ENCODE measurements around the gene HTR4.

HTR4 gene

GRCh38 chr5:148443998-148444397 lies 210.3 kb downstream of the HTR4 start:
- no peak overlapping the region for H3K4me3 ChIP-seq (ENCODE audit: low read length)
- H3K9me3 ChIP-seq (ENCODE audit: insufficient read depth, low read depth, low read length): no peaks in the 10 kb centered on the region
- peaks cover 40% of the 10 kb centered on the region for H3K36me3 ChIP-seq (ENCODE audit: insufficient read depth, low read depth, low read length)
- no peaks in the 10 kb centered on the region for H3K27me3 ChIP-seq (ENCODE audit: insufficient read depth, low read length)
- no peak overlapping the region for H3K27ac ChIP-seq (ENCODE audit: low read length)
- no peak overlapping the region for H3K9ac ChIP-seq (ENCODE audit: low read depth, low read length)
- peaks cover 7% of the 10 kb centered on the region; the same call in 1 of the 2 replicates for H3K4me1 ChIP-seq (ENCODE audit: insufficient read depth, low read length)

GRCh38 chr5:148443241-148443640 lies 211.1 kb downstream of the HTR4 start:
- Histone ChIP-seq H3K27me3 (ENCODE audit: insufficient read depth, low read length) (no peaks in the 10 kb centered on the region), H3K4me1 (ENCODE audit: insufficient read depth, low read length) (peaks cover 7% of the 10 kb centered on the region; the same call in 1 of the 2 replicates), H3K27ac (ENCODE audit: low read length) (no peak overlapping the region), H3K36me3 (ENCODE audit: insufficient read depth, low read depth, low read length) (peaks cover 48% of the 10 kb centered on the region), H3K9ac (ENCODE audit: low read depth, low read length) (no peak overlapping the region), H3K4me3 (ENCODE audit: low read length) (no peak overlapping the region), H3K9me3 (ENCODE audit: insufficient read depth, low read depth, low read length) (no peaks in the 10 kb centered on the region)

- H3K9ac ChIP-seq (ENCODE audit: low read depth, low read length): no peak overlapping the region
- peaks cover 81% of the 10 kb centered on the region for H3K36me3 ChIP-seq (ENCODE audit: insufficient read depth, low read depth, low read length)
- H3K4me3 ChIP-seq (ENCODE audit: low read length): no peak overlapping the region
Observed at GRCh38 chr5:148438933-148439332, 215.4 kb downstream of the HTR4 start.

GRCh38 chr5:148437249-148437648 lies 217.1 kb downstream of the HTR4 start:
- Histone ChIP-seq H3K27ac (ENCODE audit: low read length) (no peak overlapping the region), H3K4me1 (ENCODE audit: insufficient read depth, low read length) (no peaks in the 10 kb centered on the region), H3K36me3 (ENCODE audit: insufficient read depth, low read depth, low read length) (peaks cover 85% of the 10 kb centered on the region), H3K27me3 (ENCODE audit: insufficient read depth, low read length) (no peaks in the 10 kb centered on the region), H3K9me3 (ENCODE audit: insufficient read depth, low read depth, low read length) (no peaks in the 10 kb centered on the region), H3K4me3 (ENCODE audit: low read length) (no peak overlapping the region), H3K9ac (ENCODE audit: low read depth, low read length) (no peak overlapping the region)

More at GRCh38 chr5:148438933-148439332, 215.4 kb downstream of the HTR4 start:
- Histone ChIP-seq H3K9me3 (ENCODE audit: insufficient read depth, low read depth, low read length) (no peaks in the 10 kb centered on the region), H3K27me3 (ENCODE audit: insufficient read depth, low read length) (no peaks in the 10 kb centered on the region), H3K27ac (ENCODE audit: low read length) (no peak overlapping the region), H3K4me1 (ENCODE audit: insufficient read depth, low read length) (no peaks in the 10 kb centered on the region)

- Histone ChIP-seq H3K27me3 (ENCODE audit: insufficient read depth, low read length) (no peaks in the 10 kb centered on the region), H3K4me3 (ENCODE audit: low read length) (no peak overlapping the region), H3K4me1 (ENCODE audit: insufficient read depth, low read length) (no peaks in the 10 kb centered on the region), H3K9me3 (ENCODE audit: insufficient read depth, low read depth, low read length) (no peaks in the 10 kb centered on the region), H3K27ac (ENCODE audit: low read length) (no peak overlapping the region), H3K9ac (ENCODE audit: low read depth, low read length) (no peak overlapping the region), H3K36me3 (ENCODE audit: insufficient read depth, low read depth, low read length) (peaks cover 76% of the 10 kb centered on the region)
Observed at GRCh38 chr5:148436029-148436428, 218.3 kb downstream of the HTR4 start.

- Histone ChIP-seq H3K36me3 (ENCODE audit: insufficient read depth, low read depth, low read length) (peaks cover 66% of the 10 kb centered on the region), H3K9me3 (ENCODE audit: insufficient read depth, low read depth, low read length) (no peaks in the 10 kb centered on the region)
Observed at GRCh38 chr5:148433826-148434225, 220.5 kb downstream of the HTR4 start.

More at GRCh38 chr5:148433826-148434225, 220.5 kb downstream of the HTR4 start:
- Histone ChIP-seq H3K27me3 (ENCODE audit: insufficient read depth, low read length) (no peaks in the 10 kb centered on the region), H3K9ac (ENCODE audit: low read depth, low read length) (no peak overlapping the region), H3K4me3 (ENCODE audit: low read length) (no peak overlapping the region), H3K4me1 (ENCODE audit: insufficient read depth, low read length) (no peaks in the 10 kb centered on the region), H3K27ac (ENCODE audit: low read length) (no peak overlapping the region)
